HG03575 (cell line): Measurements from ENCODE around the gene ARVCF.

Source experiments
- ATAC-seq: cut with Tn5 transposase; IDR thresholded peaks from one replicate; pipeline ENCODE4 v1.9.1; 2021; ENCODE audit not compliant: unreplicated experiment, insufficient number of reproducible peaks, low FRiP score; ENCODE audit errors: extremely low read depth

Gene ARVCF

GRCh38 chr22:19968450-19968891, 48.2 kb downstream of the ARVCF start:
- no peak for ATAC-seq

- ATAC-seq, result no peak
Measured at GRCh38 chr22:19967850-19968449, 48.7 kb downstream of the ARVCF start.

GRCh38 chr22:19966908-19967750, 49.5 kb downstream of the ARVCF start:
- ATAC-seq, result no peak

GRCh38 chr22:19965771-19966709, 50.6 kb downstream of the ARVCF start:
- ATAC-seq, result no peak

- ATAC-seq, result no peak
Measured at GRCh38 chr22:19964701-19965386, 51.8 kb downstream of the ARVCF start.

- no peak for ATAC-seq
Measured at GRCh38 chr22:19963863-19964642, 52.6 kb downstream of the ARVCF start.

GRCh38 chr22:19962909-19963806, 53.5 kb downstream of the ARVCF start:
- no peak for ATAC-seq

- no peak for ATAC-seq
Measured at GRCh38 chr22:19962246-19962908, 54.2 kb downstream of the ARVCF start.

GRCh38 chr22:19961868-19962245, 54.8 kb downstream of the ARVCF start:
- no peak for ATAC-seq

- ATAC-seq, result no peak
Measured at GRCh38 chr22:19961201-19961580, 55.4 kb downstream of the ARVCF start.

GRCh38 chr22:19960491-19961200, 56.0 kb downstream of the ARVCF start:
- no peak for ATAC-seq

- no peak for ATAC-seq
Measured at GRCh38 chr22:19959587-19960490, 56.8 kb downstream of the ARVCF start.

- no peak for ATAC-seq
Measured at GRCh38 chr22:19959043-19959586, 57.5 kb downstream of the ARVCF start.

GRCh38 chr22:19958083-19959042, 58.3 kb downstream of the ARVCF start:
- ATAC-seq, result no peak
